SK-N-SH (cell line): ENCODE measurements around the gene RIPK4. TPM values are rescaled to one million over a fixed set of nuclear protein-coding genes. Genes with fewer than 3 reads are reported as not detected.

Source experiments
- CTCF ChIA-PET: fragments of 300-600, 350-600 bp; formaldehyde crosslinking; extraction: SDS; loops from one replicate; lab custom pipeline; 2021; lab: Yijun Ruan, JAX
- POLR2A ChIA-PET: fragments of 350-600 bp; sonication (Branson Sonifier 250); formaldehyde crosslinking; extraction: SDS; loops from one replicate; lab custom pipeline; 2020; ENCODE audit warnings: antibody characterized with exemption, inconsistent platforms; lab: Yijun Ruan, JAX
- DNase-seq: peaks from one replicate; pipeline ENCODE4 v3.0.0; 2012
- H2AFZ ChIP-seq: fragments of 200-600 bp; sonication (generic); 2 replicates; pipeline ENCODE4 v1.8.1; 2016; ENCODE audit warnings: antibody characterized with exemption, mild to moderate bottlenecking, low read depth
- H3F3A ChIP-seq: fragments of 200-600 bp; sonication (generic); replicated peaks from 2 replicates; pipeline ENCODE3; 2016; ENCODE audit warnings: antibody characterized with exemption, mild to moderate bottlenecking; ENCODE audit not compliant: insufficient read depth
- H3K27ac ChIP-seq, 2 experiments: fragments of 200-500 bp in 1 of 2; fragments of 200-600 bp in 1 of 2; sonication (Bioruptor generic) in 1 of 2; sonication (generic), shearing (Covaris generic) in 1 of 2; 2 replicates each; pipeline versions ENCODE4 v1.5.1 to v1.6.1; 2014 to 2016; ENCODE audit warnings: low read depth in 2 of 2, inconsistent platforms in 1 of 2, low read length in 1 of 2, mild to moderate bottlenecking in 1 of 2, mixed read lengths in 1 of 2
- H3K27me3 ChIP-seq: fragments of 200-600 bp; sonication (generic), shearing (Covaris generic); 2 replicates; pipeline ENCODE4 v1.6.1; 2016; ENCODE audit warnings: mixed run types; ENCODE audit not compliant: insufficient read depth
- H3K36me3 ChIP-seq, 2 experiments: fragments of 200-500 bp in 1 of 2; fragments of 200-600 bp in 1 of 2; sonication (Bioruptor generic) in 1 of 2; sonication (generic) in 1 of 2; replicated peaks in 1 of 2; 2 replicates each; pipeline versions ENCODE3 to v1.5.1; 2014 to 2016; ENCODE audit warnings: low read length in 1 of 2, mild to moderate bottlenecking in 1 of 2; ENCODE audit not compliant: insufficient read depth in 2 of 2, control insufficient read depth in 1 of 2
- H3K4me1 ChIP-seq, 2 experiments: fragments of 200-500 bp in 1 of 2; fragments of 200-600 bp in 1 of 2; sonication (Bioruptor generic) in 1 of 2; sonication (generic), shearing (Covaris generic) in 1 of 2; 2 replicates each; pipeline versions ENCODE4 v1.5.1 to v1.6.1; 2014 to 2016; ENCODE audit warnings: low read depth in 1 of 2, low read length in 1 of 2, mixed run types in 1 of 2; ENCODE audit not compliant: insufficient read depth in 2 of 2, control insufficient read depth in 1 of 2
- H3K4me2 ChIP-seq: fragments of 200-600 bp; sonication (generic), shearing (Covaris generic); 2 replicates; pipeline ENCODE4 v1.6.1; 2017; ENCODE audit warnings: mixed run types
- H3K4me3 ChIP-seq, 2 experiments: fragments of 200-500 bp in 1 of 2; fragments of 200-600 bp in 1 of 2; sonication (Bioruptor generic) in 1 of 2; sonication (generic), shearing (Covaris generic) in 1 of 2; 2 replicates each; pipeline versions ENCODE4 v1.5.1 to v1.8.1; 2014 to 2016; ENCODE audit warnings: low read depth in 2 of 2, inconsistent platforms in 1 of 2, low read length in 1 of 2, mild to moderate bottlenecking in 1 of 2, mixed read lengths in 1 of 2, moderate library complexity in 1 of 2
- H3K79me2 ChIP-seq: fragments of 200-600 bp; sonication (generic); 2 replicates; pipeline ENCODE4 v1.8.1; 2017; ENCODE audit warnings: mild to moderate bottlenecking; ENCODE audit not compliant: insufficient read depth
- H3K9ac ChIP-seq: fragments of 200-600 bp; sonication (generic); 2 replicates; pipeline ENCODE4 v1.6.1; 2017; ENCODE audit warnings: mixed run types
- H3K9me2 ChIP-seq: fragments of 200-600 bp; sonication (generic); 2 replicates; pipeline ENCODE4 v1.6.1; 2017; ENCODE audit warnings: mixed run types
- H3K9me3 ChIP-seq: fragments of 200-600 bp; sonication (generic); 2 replicates; pipeline ENCODE4 v1.6.1; 2017; ENCODE audit warnings: mixed run types, mild to moderate bottlenecking, moderate library complexity
- H4K20me1 ChIP-seq: fragments of 200-600 bp; sonication (generic); 2 replicates; pipeline ENCODE4 v1.6.1; 2017; ENCODE audit warnings: mild to moderate bottlenecking, mixed run types; ENCODE audit not compliant: insufficient read depth
- CTCF ChIP-seq: fragments of 200-600 bp; sonication (generic); IDR thresholded peaks from 2 replicates; pipeline ENCODE4 v1.6.1; 2017; ENCODE audit warnings: antibody characterized with exemption, mild to moderate bottlenecking, moderate library complexity
- ELF1 ChIP-seq: IDR thresholded peaks from 2 replicates; pipeline ENCODE4 v1.4.0; 2012
- EP300 ChIP-seq, 2 experiments: IDR thresholded peaks; 2 replicates each; pipeline versions ENCODE4 v1.4.0 to v1.6.1; 2012; ENCODE audit warnings: borderline replicate concordance in 1 of 2, low read depth in 1 of 2, low read length in 1 of 2
- GABPA ChIP-seq: IDR thresholded peaks from 2 replicates; pipeline ENCODE4 v1.4.0; 2012; ENCODE audit warnings: low read depth, mild to moderate bottlenecking
- JUND ChIP-seq: IDR thresholded peaks from 2 replicates; pipeline ENCODE4 v1.4.0; 2012
- MEF2A ChIP-seq: IDR thresholded peaks from 2 replicates; pipeline ENCODE4 v1.4.0; 2012; ENCODE audit warnings: low read depth, borderline replicate concordance
- NRF1 ChIP-seq: IDR thresholded peaks from 2 replicates; pipeline ENCODE4 v1.6.1; 2012; ENCODE audit warnings: low read depth, mild to moderate bottlenecking, low read length
- POLR2AphosphoS5 ChIP-seq: IDR thresholded peaks from 2 replicates; pipeline ENCODE4 v1.6.1; 2012; ENCODE audit warnings: low read depth, low read length
- RCOR1 ChIP-seq: fragments of 150-350 bp; IDR thresholded peaks from 2 replicates; pipeline ENCODE4 v1.6.1; 2017; ENCODE audit warnings: antibody characterized with exemption, low read length
- REST ChIP-seq: IDR thresholded peaks from 2 replicates; pipeline ENCODE4 v1.6.1; 2012; ENCODE audit warnings: mild to moderate bottlenecking, low read depth, low read length, moderate library complexity
- RXRA ChIP-seq: IDR thresholded peaks from 2 replicates; pipeline ENCODE4 v1.4.0; 2012; ENCODE audit warnings: low read depth, mild to moderate bottlenecking, borderline replicate concordance
- TCF12 ChIP-seq: IDR thresholded peaks from 2 replicates; pipeline ENCODE4 v1.4.0; 2012
- TEAD4 ChIP-seq: IDR thresholded peaks from 2 replicates; pipeline ENCODE4 v1.4.0; 2012; ENCODE audit warnings: mild to moderate bottlenecking, borderline replicate concordance; ENCODE audit not compliant: insufficient read depth
- WGBS: methylation state at CpG from one replicate; pipeline ENCODE4 v1.1.6; 2017; ENCODE audit warnings: low lambda C conversion rate; 5-methylcytosine and 5-hydroxymethylcytosine counted together
- polyA plus RNA-seq, 3 experiments: library from polyadenylated mRNA; depleted of rRNA; stranded (reverse); fragments of >200 nt; gene quantifications; 2 replicates each; pipeline ENCODE4 v1.2.3, GENCODE V29; 2012
- TF ChIP-seq, protein P1 (sequence below): IDR thresholded peaks from 2 replicates; pipeline ENCODE4 v1.4.0; 2012; ENCODE audit warnings: low read depth

Gene RIPK4
- 7.0 and 11.0 TPM in 2 replicates for polyA plus RNA-seq (2012; rRNA removed)
- polyA plus RNA-seq (2012; cell fraction: cytosol; rRNA removed), result 4.2 and 5.7 TPM in 2 replicates
- 33.7 and 42.4 TPM in 2 replicates for polyA plus RNA-seq (2012; cell fraction: nucleus; rRNA removed)

GRCh38 chr21:41766883-41767605, at the start of gene RIPK4:
TSS of gene RIPK4 (minus strand) at chr21:41767052. CDS start at chr21:41767041, 11 bp downstream.
- Histone ChIP-seq H3F3A (peaks cover 14% of the 10 kb centered on the region), H4K20me1 (no peaks in the 10 kb centered on the region), H3K4me3 (peak within 1 kb of the TSS; percentile 60 to 76), H3K9me3 (no peaks in the 10 kb centered on the region), H2AFZ (peak within 1 kb of the TSS; percentile 87), H3K9me2 (no peaks in the 10 kb centered on the region), H3K36me3 (no peaks in the 10 kb centered on the region), H3K4me1 (no peaks in the 10 kb centered on the region), H3K79me2 (peaks cover 13% of the 10 kb centered on the region; the same call in 1 of the 2 replicates), H3K27me3 (no peaks in the 10 kb centered on the region), H3K9ac (peak within 1 kb of the TSS; percentile 64; the same call in 1 of the 2 replicates), H3K4me2 (peak within 1 kb of the TSS; percentile 77), H3K27ac (peak within 1 kb of the TSS in 1 of 2 experiments; percentile 78; a peak in 2 of 4 replicates)
- no peak for TF ChIP-seq TEAD4
- 0 out of 2 replicates have a peak, but pooled peaks have one; percentile 10 for TF ChIP-seq NRF1
- TF ChIP-seq GABPA, result peak; percentile 56
- 0 out of 2 replicates have a peak, but pooled peaks have one; percentile 14 for TF ChIP-seq POLR2AphosphoS5
- 0 out of 2 replicates have a peak, but pooled peaks have one; percentile 7 for TF ChIP-seq CTCF
- WGBS, result 2% methylated on average over 20 of the region's 53 CpGs
- POLR2A ChIA-PET, result no interaction called here
- peak; percentile 73 for DNase-seq
- CTCF ChIA-PET, result interaction anchor here (1.0 to 3.4 kb wide), 3 partner anchors 11 to 158 kb away, joined by 3 to 31 read pairs (median 3); no protein-coding TSS in a partner anchor

- WGBS, result 93% methylated on average over 27 of the region's 50 CpGs
- H3K79me2 ChIP-seq, result no peaks in the 10 kb centered on the region
- CTCF ChIA-PET, result interaction anchor here (0.6 to 3.8 kb wide), 63 partner anchors 8 to 680 kb away, joined by 3 to 56 read pairs (median 5); partner anchors contain the start of gene ZBTB21
- peak overlapping the region in 1 of 2 experiments; percentile 35; a peak in 1 of 4 replicates for H3K4me3 ChIP-seq
- H3K27me3 ChIP-seq, result no peaks in the 10 kb centered on the region
- H3F3A ChIP-seq, result peaks cover 9% of the 10 kb centered on the region
- peaks cover 0 to 16% of the 10 kb centered on the region in 2 experiments for H3K36me3 ChIP-seq
- POLR2A ChIA-PET, result no interaction called here
- no peak overlapping the region for H3K27ac ChIP-seq
- 0 out of 2 replicates have a peak, but pooled peaks cover 3% of the 10 kb centered on the region for H4K20me1 ChIP-seq
- no peak overlapping the region for H3K9ac ChIP-seq
- H2AFZ ChIP-seq, result no peak overlapping the region
- H3K4me2 ChIP-seq, result no peak overlapping the region
- H3K9me3 ChIP-seq, result no peaks in the 10 kb centered on the region
- no peaks in the 10 kb centered on the region; a peak in 2 of 4 replicates for H3K4me1 ChIP-seq
- no peak for DNase-seq
- no peaks in the 10 kb centered on the region for H3K9me2 ChIP-seq
- TF ChIP-seq EP300 (IDR thresholded peaks at IDR 0.05; ENCODE audit: borderline replicate concordance in 1 of 2, low read depth in 1 of 2, low read length in 1 of 2) (no peak), CTCF (no peak), REST (no peak), RXRA (no peak), JUND (no peak), ELF1 (no peak), RCOR1 (no peak), MEF2A (no peak), TCF12 (no peak)
- TF ChIP-seq, protein P1, sequence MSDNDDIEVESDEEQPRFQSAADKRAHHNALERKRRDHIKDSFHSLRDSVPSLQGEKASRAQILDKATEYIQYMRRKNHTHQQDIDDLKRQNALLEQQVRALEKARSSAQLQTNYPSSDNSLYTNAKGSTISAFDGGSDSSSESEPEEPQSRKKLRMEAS, result no peak
These were observed 49.1 kb upstream of the RIPK4 start for GRCh38 chr21:41815652-41816582.
